Anterior cingulate cortex (tissue), 58 donors: ENCODE data around the gene CDH13.

ENCODE experiments used
- DNase-seq, 58 donors: peaks; one replicate each; lab custom pipeline; 2025; lab: John Stamatoyannopoulos, UW

The CDH13 gene

DNA sequence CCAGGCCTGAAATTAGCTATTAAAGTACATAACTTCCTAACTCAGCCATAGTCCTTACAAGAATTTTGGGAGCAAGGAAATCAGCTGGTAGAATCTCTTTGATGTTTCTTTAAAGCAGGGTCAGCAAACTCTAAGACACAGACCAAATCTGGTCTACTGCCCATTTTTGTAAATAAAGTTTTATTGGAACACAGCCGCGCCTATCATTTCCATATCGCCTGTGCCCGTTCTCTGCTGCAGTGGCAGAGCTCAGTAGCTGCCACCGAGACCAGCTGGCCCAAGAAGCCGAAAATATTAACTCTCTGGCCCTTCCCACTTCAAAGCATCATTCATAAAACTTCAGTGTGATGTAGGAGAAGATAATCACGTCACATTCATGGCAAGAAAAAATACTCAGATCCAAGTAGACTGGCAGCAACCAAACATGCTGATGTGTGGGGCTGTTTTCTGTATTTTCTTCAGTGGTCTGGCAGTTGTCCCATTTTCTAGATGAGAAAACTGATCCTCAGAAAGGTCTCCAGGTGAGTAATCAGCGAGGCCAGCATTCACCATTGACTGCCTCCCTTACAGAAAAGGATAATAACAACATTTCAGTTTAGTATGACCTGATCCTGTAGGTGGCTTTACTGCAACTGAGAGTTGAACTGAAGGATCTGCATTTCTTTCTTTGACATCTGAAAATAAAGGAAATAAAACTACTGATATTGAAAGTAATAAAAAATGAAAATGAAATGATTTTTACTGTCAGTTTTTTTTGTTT lies 1163.1 kb downstream of the CDH13 start:
- no peak for DNase-seq

DNA sequence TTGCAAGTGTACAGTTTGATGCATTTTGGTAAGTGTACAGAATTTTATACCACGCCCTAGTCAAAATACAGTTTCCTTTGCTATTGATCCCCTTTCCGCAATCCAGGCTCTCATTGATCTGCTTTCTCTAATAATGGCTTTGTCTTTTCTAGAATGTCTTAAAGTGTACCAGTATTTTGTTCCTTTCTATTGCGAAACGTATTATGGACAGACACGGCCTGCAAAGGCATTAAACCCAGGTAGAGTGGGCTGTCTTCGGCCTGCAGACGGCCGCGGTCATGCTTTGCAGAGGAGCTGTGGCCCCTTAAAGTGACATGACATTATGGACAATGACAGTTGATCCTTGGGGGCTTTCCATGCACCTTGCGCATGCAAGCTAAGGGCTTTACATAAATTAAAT lies 1165.1 kb downstream of the CDH13 start:
- DNase-seq: no peak

DNA sequence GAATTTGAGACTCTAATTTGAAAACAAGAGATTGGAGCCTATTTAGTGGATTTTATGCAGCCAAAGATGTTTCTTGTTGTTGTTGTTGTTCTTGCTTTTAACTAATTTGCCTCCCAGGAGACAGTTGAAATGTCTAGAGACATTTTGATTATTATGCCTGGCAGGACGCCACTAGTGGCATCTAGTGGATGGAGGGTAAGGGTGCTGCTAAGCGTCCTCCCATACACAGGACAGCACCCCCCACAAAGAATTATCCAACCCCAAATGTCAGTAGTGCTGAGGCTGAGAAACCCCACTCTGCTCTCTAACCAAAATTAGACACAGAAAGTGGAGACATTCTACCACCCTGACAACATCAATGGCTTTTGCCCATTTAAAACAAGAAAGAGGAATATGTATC lies 1165.6 kb downstream of the CDH13 start:
- DNase-seq: no peak

DNA sequence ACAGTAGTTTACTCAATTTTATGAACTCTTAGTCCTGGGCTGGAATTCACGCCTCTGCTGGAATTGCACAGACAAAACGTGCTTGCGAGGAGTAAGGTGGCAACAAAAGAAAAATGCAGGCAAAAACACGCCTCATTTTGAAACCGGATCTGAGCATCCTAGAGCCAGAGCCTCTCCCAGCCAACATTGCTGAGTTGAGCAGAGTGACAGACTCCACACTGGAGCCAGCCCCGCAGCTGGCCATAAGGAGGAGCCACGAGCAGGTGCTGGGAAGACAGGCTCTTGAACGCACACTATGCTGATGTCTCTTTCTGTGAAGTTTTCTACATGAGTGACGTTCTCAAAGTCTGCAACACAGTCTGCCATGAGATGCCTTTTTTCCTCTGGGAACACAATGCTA lies 1166.4 kb downstream of the CDH13 start:
- DNase-seq: no peak

DNA sequence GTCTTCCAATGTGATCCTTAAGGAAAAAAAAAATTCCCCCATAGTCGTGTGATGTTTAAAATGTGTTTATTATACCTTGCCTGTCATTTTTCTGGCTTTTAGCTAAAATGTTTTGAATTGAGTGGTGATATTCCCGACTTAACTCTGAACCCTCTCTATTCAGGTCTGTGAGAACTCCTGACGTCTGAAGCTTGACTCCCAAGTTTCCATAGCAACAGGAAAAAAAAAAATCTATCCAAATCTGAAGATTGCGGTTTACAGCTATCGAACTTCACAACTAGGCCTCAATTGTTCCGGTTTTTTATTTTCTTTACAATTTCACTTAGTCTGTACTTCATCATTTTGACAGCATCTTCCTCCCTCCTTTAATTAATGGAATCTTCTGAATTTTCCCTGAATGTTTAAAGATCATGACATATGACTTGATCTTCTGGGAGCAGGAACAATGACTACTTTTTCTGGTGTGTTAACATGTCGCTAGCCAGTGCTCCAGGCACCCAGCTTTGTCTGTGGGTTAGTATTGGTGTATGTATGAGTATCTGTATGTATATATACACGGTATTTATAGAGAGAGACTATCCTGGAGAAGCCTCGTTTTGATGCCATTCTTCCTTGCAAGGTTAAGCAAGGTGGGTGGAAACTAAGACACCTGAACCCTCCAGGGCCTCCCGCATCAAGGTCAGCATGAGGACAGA lies 1168.2 kb downstream of the CDH13 start:
- no peak for DNase-seq

DNA sequence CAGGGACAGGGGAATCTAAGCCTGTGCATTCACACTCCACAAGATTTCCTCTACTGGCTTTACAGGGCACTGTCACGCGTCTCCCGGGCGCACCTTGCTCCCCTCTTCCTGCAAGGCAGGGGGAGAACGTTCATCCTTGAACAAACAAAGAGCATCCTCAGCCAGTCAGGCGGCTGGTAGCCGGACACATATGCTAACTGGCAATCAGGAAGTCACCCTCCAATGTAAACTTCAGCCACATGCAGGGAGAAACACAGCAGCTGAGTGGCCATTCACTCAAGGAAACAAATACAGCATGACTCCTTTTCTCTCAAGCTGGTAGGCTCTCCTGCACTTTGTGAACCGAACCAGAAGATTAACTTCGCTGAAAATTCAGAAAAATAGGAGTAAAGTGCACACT lies 1170.2 kb downstream of the CDH13 start:
- DNase-seq: no peak

DNA sequence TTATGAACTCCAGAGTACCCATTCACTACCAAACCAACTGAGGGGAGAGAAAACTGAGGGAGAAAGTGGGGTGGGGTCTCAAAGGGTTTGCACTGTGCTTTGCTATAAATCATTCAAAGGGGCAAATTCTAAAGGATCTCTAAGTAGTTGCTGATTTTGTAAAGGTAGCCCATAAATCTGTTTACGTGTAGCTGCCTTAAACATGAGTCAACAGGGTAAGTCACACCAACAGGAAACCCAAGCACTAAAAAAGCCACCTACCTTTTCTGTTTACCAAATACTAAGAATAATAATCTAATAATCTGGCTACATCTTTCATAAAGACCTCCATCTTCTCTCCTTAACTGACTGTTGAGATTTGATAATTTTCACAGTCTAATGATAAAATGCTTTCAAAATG lies 1172.6 kb downstream of the CDH13 start:
- DNase-seq: no peak

DNA sequence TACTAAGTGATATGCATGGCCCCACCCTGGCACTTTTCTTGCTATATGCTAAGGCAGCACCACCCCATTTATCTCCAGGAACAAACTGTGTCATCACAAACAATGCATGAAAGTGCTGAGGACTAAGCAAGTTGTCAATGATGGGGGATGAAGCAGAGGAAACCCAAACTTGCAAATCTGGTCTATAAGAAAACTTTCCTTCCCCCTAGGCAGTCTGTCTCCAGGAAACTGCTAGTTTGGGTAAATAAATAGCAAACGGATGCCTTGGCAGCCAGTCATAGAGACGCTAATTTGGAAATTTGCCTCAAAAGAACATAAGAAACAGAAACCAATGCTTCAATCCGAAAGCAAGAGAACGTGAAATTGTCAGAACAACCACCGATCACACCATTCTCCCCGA lies 1175.4 kb downstream of the CDH13 start:
- no peak for DNase-seq

DNA sequence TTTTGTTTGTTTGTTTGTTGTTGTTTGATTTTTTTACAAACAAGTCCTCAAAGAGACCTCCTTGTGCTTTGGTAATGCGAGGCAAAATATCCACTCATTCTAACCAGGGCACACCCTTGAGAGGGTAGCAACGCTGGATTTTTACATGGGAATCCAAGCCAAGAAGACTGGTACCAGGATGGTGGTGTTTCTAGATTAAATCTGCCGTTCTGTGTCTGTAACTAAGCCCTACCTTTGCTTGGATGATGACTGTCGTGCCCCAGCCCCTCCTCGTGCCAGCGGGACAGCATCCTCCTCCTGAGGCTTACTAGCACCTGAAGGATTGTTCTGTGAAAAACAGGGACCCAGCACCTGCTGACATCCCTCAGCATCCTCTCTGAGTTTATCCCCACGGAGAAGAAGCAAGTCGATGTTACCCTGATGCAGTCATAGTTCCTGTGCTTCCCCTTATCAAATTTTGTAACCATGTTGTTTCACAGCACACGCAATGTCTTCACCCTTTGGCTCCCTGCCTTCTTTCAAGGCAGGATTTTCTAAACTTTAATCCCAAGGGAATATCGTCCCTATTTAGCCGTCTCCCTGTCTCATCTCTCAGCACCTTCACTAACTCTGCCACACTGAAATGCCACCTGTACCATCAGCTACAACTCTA lies 1175.9 kb downstream of the CDH13 start:
- DNase-seq: no peak

DNA sequence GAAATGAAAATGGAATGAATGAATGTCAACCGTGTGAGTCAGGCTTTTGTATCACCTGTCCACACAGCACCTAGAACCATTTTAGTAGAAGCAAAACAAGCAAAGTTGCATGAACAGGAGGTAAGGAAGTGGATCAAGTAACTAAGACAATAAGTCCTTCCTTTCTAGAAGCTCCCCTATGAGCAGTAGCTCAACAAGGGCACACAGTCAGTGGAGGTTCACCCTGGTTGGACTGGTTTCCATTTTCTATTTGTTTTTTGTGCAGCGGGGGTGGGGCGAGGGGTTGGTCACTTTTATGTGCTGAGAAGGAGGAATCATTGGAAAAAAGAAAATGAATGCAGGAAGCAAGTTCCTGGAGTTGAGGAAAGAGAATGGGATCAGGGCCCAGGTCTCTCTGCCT lies 1177.0 kb downstream of the CDH13 start:
- DNase-seq: no peak

DNA sequence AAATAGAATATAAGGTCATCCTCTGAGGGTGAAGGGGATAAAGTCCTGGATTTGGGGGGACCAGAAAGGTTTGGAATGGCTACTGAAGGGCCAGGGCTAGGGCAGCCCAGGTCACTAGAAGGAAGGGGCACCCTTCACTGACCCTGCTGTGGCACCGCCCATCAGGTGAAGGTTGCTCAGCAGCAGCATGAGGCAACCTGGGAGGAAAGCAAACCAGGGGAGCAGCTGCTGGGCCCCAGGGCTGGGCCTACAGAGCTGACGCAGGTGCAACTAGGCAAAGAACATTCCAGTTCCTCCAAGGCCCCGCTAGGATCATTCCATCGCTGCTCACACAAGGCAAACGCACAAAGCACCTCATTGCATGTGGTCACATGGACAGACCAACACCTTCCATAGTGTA lies 1177.6 kb downstream of the CDH13 start:
- no peak for DNase-seq

DNA sequence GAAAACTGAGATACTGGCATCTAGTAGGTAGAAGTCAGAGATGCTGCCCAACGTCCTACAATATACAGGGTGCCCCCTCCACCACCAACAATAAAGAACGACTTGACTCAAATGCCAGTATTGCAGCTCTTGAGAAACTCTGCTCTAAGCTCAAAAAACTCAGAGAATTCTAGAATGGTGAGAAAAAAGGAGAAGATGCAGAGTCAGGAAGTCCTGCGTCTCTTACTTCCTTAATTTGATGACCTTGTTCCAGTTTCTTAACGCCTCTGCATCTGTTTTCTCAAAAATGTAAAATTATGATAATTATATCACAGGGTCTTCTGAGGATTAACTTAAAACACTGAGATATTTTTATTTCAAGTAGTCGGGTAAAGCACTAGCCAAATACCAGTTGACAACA lies 1179.3 kb downstream of the CDH13 start:
- no peak for DNase-seq

DNA sequence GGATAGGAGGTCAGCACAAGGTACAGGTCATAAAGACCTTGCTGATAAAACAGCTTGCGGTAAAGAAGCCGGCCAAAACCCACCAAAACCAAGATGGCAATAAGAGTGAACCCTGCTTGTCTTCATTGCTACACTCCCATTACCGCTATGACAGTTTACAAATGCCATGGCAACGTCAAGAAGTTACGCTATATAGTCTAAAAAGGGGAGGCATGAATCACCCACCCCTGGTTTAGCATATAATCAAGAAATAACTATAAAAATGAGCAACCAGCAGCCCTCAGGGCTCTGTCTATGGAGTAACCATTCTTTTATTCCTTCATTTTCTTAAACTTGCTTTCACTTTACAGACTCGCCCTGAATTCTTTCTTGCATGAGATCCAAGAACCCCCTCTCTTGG lies 1180.0 kb downstream of the CDH13 start:
- no peak for DNase-seq

DNA sequence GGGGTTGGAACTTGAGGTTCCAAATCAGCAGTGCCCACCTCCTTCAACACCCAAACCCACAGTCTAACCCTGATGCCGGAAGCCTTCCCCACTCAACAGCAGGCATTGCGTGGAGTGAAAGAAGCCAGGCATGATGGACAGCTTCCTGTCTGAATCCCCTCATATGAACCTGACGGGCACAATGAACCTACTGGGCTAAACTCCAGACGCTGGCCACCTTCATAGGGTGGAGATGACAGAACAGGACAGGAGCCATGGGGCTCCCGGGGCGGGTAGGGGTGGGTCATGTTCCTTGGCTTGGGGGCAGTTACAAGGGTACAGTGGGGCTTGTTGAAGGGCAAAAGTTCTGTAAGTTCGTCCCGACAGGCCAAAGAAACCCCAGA lies 1180.5 kb downstream of the CDH13 start:
- no peak for DNase-seq

DNA sequence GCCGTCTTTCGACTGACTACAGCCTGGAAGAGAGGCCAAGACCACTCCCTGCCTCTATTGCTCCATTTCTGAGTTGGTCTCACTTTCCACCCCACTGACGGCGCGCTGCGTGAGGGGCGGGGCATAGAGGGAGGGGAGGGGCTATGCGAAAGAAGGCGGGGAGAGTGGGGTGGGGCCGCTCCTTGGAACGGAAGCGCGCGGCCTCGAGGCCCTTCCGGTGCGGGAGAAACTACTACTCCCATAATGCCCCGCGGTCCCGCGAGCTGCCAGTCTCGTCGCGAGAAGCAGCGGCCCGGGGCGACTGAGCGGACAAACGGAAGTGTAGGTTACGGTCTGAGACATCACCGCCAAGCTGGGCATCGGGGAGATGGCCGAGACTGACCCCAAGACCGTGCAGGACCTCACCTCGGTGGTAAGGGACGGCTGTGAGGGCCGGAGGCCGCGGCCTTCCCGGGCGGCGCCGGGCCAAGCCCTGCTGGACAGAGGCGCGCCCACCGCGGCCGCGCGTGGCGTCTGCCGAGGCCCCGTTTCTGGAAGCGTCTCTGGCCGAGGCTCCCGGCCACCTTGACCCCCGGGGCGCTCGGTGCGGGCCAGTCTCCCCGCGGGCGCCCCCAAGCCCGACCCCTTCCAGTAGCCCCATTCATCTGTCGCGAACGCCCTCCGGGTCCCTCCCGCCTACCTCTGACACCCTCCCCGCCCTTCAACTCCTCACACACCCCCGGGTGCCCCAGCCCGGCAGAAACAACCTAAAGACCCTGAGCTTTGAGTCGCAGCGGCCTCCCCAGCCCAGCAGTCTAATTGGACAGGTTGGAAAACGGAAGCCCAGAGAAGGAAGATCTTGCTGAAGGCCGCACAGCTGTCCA lies 1181.2 kb downstream of the CDH13 start, which contains the start of gene HSBP1:
Gene HSBP1, plus strand, starts transcription at position 269 of the 863 bp plus-strand sequence. Its CDS starts 99 bp downstream, at position 368.
- peak; percentile 39 to 93 (median 86) for DNase-seq

DNA sequence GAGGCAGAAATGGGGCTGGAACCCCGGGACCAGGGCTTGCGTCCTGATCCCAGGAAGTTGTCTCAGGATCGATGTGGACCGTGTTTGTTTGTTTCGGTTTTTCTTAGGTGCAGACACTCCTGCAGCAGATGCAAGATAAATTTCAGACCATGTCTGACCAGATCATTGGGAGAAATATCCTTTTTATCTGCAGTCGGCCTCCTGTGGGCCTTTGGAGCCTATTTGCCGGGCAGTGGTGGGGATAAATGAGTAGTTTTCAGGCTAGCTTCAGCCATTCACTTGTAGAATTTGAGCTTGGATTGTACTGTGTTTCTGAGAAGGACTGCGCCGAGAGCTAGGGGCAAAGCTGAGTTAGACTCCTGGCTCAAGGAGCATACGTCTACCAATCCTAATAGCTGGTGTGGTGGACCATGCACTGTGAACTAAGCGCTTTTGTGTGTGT lies 1181.8 kb downstream of the CDH13 start:
- no peak for DNase-seq

DNA sequence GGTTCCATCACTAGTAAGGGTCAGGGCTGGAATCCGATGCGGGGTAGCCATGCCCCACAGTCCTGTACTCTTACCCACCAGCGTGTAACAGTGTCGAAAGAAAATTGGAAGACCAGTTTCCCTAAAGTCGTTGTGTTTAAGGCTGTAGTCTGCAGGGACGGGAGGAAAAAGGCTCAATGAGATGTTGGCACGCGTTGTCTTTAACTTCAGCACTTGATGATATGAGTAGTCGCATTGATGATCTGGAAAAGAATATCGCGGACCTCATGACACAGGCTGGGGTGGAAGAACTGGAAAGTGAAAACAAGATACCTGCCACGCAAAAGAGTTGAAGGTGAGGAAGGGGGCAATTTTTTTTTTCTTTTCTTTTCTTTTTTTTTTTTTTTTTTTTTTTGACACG lies 1182.3 kb downstream of the CDH13 start:
- DNase-seq: no peak

DNA sequence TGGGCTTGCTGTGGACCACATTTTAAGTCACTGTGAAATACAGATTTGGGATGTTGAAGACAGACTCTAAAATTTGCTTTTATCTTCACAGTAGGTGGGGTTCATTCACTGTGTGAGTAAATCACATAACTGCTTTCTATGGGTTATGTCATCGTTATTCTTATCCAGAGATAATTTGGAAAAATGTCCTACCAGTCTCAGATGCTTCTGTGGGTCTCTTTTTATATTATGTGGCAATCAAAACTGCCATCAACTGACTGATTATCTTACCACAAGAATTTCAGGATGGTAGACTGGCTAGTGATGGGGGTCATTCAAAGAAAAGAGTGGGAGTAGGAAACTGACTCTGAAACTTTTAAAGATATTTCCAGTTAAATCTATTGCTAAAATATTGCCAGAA lies 1184.1 kb downstream of the CDH13 start:
- DNase-seq: no peak

DNA sequence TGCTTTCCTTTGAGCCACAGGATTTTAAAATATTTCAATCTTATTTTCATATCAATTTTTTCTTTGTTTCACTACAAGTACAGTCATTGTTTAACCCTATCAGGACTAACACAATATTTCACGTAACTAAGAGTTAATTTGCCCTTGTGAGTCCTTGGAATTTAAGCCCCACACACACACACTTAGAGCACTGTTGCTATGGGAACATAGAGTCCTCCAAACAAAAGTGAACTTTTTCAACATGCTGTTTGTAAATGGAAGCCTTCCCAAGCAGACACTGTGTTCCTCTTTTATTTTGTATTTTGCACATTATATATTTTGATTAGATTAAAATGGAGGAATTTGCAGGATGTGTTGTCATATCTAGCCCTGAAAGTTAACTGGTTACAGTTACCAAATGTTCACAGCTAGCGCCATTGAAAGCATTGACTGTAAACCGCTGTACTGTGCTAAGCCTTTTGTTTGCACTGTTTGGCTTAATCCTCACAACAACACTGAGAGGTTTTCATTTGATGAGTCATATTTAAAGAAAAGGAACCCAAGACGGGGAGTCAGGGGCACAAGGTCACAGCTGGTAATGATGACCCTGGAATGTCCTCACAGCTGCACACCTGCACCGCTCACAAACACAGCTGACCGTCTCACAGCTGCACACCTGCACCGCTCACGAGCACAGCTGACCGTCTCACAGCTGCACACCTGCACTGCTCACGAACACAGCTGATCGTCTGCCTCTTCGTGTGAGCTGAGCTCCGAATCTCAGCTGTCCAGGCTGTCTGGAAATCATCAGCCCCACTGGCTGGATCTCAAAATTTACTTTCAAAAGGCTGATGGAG lies 1187.3 kb downstream of the CDH13 start:
- DNase-seq: no peak

DNA sequence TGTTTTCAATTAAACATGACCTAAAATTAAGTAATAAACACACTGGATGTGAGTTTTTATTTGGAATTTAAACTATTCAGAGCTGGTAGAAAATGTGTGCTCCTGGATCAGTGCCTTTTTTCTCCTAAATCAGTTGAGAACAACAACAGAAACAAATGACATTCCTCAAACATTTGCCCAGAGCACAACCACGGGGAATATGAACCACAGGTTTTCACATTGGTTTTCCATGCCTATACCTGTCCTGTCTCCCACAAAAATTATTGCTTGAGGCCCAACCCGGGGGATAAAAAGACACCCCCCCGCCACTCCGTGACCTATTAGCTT lies 1187.9 kb downstream of the CDH13 start:
- DNase-seq: no peak
